ENCODE results near the gene DNM3.

Gene DNM3

DNA sequence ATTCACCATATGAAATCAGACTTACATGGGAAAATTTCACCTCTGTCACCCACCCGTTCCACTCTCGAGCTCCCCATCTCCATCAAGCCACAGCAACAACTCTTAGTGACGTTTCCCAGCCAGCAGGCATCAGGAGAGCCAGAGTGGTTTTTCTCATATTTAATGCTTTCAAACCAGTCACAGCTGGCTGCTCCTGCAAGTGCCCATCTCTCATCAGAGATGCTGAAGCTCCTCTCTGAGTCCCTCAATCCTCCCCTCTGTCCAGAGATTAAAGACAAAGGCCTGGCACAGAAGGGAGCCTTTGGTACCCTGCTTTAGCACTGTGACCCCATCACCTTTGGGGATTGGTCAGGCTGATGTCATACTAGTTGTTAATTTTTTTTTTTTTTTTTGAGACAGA, 277.3 kb downstream of the DNM3 start:
- DNase-seq (ENCODE audit: low spot score in 2 of 2) = no peak
- in situ Hi-C loops (cut with MboI; ENCODE audit: low sequenced_read_pairs) = no loop called here
- H3K9me3 ChIP-seq = no peaks in the 10 kb centered on the region
- H3K4me3 ChIP-seq = no peak overlapping the region
- H3K4me1 ChIP-seq = no peaks in the 10 kb centered on the region
- no peaks in the 10 kb centered on the region for H3K36me3 ChIP-seq (replicated peaks)
- H3K27me3 ChIP-seq (ENCODE audit: low read depth) = no peaks in the 10 kb centered on the region

DNA sequence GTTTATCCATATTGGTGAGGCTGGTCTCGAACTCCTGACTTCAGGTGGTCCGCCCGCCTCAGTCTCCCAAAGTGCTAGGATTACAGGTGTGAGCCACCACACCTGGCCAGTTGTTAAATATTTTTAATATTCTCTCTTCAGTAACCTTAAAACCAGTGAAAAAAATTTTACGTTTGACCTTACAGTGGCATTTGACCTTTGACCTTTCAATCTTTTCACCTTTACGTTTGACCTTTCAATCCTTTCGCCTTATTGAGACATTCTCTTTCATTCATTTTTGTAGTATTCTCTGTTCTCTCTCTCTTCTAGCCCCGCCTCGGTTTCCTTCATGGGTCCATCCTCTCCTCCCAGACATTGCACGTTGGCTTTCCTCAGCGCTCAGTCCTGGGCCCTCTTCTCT, 277.9 kb downstream of the DNM3 start:
- DNase-seq (ENCODE audit: low spot score in 2 of 2) = no peak
- H3K4me1 ChIP-seq = no peaks in the 10 kb centered on the region
- no peaks in the 10 kb centered on the region for H3K27me3 ChIP-seq (ENCODE audit: low read depth)
- no peaks in the 10 kb centered on the region for H3K36me3 ChIP-seq (replicated peaks)
- H3K4me3 ChIP-seq = no peak overlapping the region
- in situ Hi-C loops (cut with MboI; ENCODE audit: low sequenced_read_pairs) = no loop called here
- no peaks in the 10 kb centered on the region for H3K9me3 ChIP-seq

- no peaks in the 10 kb centered on the region for H3K27me3 ChIP-seq (ENCODE audit: low read depth)
These were observed 279.1 kb downstream of the DNM3 start for GRCh38 chr1:172120381-172120780.

DNA sequence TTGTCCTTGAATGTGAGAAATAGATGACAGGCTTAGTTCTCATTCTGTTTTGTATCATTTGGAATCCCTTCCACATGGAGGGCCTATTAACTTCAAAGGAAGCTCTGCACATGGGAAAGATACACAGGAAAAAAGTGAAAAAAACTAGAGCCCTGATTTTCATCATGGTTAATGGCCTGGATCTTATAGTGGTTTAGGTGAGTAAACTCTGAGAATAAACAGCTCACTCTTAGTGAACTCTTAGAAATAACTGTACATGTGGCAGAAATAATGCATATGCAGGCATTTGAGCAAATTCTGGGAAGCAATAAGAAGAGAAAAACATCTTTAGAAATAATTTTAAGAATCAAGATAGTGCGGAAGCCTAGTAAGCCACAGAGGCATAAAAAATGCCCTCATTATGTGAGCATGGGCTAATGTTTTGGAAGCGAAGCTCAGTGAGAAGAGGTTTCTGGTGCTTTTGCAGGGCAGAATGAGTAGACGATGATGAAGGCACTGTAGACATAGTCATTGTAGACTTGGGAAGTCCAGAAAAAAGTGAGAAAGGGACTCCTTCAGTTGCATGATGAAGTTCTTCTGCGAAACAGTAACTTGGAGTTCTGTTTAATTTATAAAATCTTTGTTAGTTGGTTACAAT, 279.9 kb downstream of the DNM3 start:
- Histone ChIP-seq H3K36me3 (replicated peaks) (no peaks in the 10 kb centered on the region), H3K27me3 (ENCODE audit: low read depth) (no peaks in the 10 kb centered on the region), H3K9me3 (no peaks in the 10 kb centered on the region), H3K4me1 (0 out of 2 replicates have a peak, but pooled peaks cover 4% of the 10 kb centered on the region), H3K4me3 (no peak overlapping the region)
- DNase-seq (ENCODE audit: low spot score in 2 of 2) = no peak
- in situ Hi-C loops (cut with MboI; ENCODE audit: low sequenced_read_pairs) = no loop called here

More at GRCh38 chr1:172120381-172120780, 279.1 kb downstream of the DNM3 start:
- H3K4me1 ChIP-seq = no peaks in the 10 kb centered on the region
- in situ Hi-C loops (cut with MboI; ENCODE audit: low sequenced_read_pairs) = no loop called here
- no peak for DNase-seq (ENCODE audit: low spot score in 2 of 2)
- H3K9me3 ChIP-seq = no peaks in the 10 kb centered on the region
- H3K4me3 ChIP-seq = no peak overlapping the region
- H3K36me3 ChIP-seq (replicated peaks) = no peaks in the 10 kb centered on the region

DNA sequence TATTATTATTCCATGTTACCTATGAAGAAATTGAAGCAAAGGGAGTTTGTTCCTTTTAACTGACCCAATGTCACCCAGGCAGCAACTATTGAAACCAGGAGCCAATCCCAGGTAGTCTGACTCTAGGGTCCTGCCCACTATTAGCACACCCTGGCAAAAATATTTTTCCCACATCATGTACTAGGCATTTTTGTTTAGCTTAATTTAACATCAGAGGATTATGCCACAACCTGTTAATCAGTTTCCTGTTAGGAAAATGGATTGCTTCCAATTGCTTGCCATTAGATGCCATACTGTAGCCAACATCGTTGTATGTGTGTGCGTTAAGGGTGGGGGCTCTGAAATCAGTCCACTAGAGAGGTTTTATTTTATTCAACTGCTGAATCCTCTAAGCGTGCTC, 281.1 kb downstream of the DNM3 start:
- no peaks in the 10 kb centered on the region for H3K36me3 ChIP-seq (replicated peaks)
- no peak for DNase-seq (ENCODE audit: low spot score in 2 of 2)
- in situ Hi-C loops (cut with MboI; ENCODE audit: low sequenced_read_pairs) = no loop called here
- no peaks in the 10 kb centered on the region for H3K9me3 ChIP-seq
- no peaks in the 10 kb centered on the region for H3K27me3 ChIP-seq (ENCODE audit: low read depth)
- no peak overlapping the region for H3K4me3 ChIP-seq
- 0 out of 2 replicates have a peak, but pooled peaks cover 4% of the 10 kb centered on the region for H3K4me1 ChIP-seq

GRCh38 chr1:172125250-172125649, 284.0 kb downstream of the DNM3 start:
- Histone ChIP-seq H3K9me3 (no peaks in the 10 kb centered on the region; the same call in 1 of the 2 replicates), H3K4me1 (0 out of 2 replicates have a peak, but pooled peaks cover 4% of the 10 kb centered on the region), H3K27me3 (ENCODE audit: low read depth) (no peaks in the 10 kb centered on the region), H3K4me3 (no peak overlapping the region), H3K36me3 (replicated peaks) (no peaks in the 10 kb centered on the region)
- no peak for DNase-seq (ENCODE audit: low spot score in 2 of 2)
- in situ Hi-C loops (cut with MboI; ENCODE audit: low sequenced_read_pairs) = no loop called here

GRCh38 chr1:172125812-172126430, 284.6 kb downstream of the DNM3 start:
- Histone ChIP-seq H3K9me3 (no peaks in the 10 kb centered on the region; the same call in 1 of the 2 replicates), H3K36me3 (replicated peaks) (no peaks in the 10 kb centered on the region), H3K4me3 (no peak overlapping the region), H3K27me3 (ENCODE audit: low read depth) (no peaks in the 10 kb centered on the region), H3K4me1 (0 out of 2 replicates have a peak, but pooled peaks cover 4% of the 10 kb centered on the region)
- in situ Hi-C loops (cut with MboI; ENCODE audit: low sequenced_read_pairs) = no loop called here
- no peak for DNase-seq (ENCODE audit: low spot score in 2 of 2)

- peaks cover 3% of the 10 kb centered on the region; the same call in 1 of the 2 replicates for H3K4me1 ChIP-seq
- DNase-seq (ENCODE audit: low spot score in 2 of 2) = no peak
These were observed 291.5 kb downstream of the DNM3 start for GRCh38 chr1:172132836-172133235.

GRCh38 chr1:172134087-172134731, 292.9 kb downstream of the DNM3 start:
- H3K4me1 ChIP-seq = peaks cover 3% of the 10 kb centered on the region; the same call in 1 of the 2 replicates
- in situ Hi-C loops (cut with MboI; ENCODE audit: low sequenced_read_pairs) = no loop called here
- no peaks in the 10 kb centered on the region for H3K36me3 ChIP-seq (replicated peaks)
- H3K9me3 ChIP-seq = no peaks in the 10 kb centered on the region; the same call in 1 of the 2 replicates
- no peak overlapping the region for H3K4me3 ChIP-seq
- no peak for DNase-seq (ENCODE audit: low spot score in 2 of 2)
- peaks cover 9% of the 10 kb centered on the region for H3K27me3 ChIP-seq (ENCODE audit: low read depth)

More at GRCh38 chr1:172132836-172133235, 291.5 kb downstream of the DNM3 start:
- no peaks in the 10 kb centered on the region for H3K36me3 ChIP-seq (replicated peaks)
- H3K27me3 ChIP-seq (ENCODE audit: low read depth) = peaks cover 7% of the 10 kb centered on the region; the same call in 1 of the 2 replicates
- no peak overlapping the region for H3K4me3 ChIP-seq
- no peaks in the 10 kb centered on the region; the same call in 1 of the 2 replicates for H3K9me3 ChIP-seq
- in situ Hi-C loops (cut with MboI; ENCODE audit: low sequenced_read_pairs) = no loop called here

DNA sequence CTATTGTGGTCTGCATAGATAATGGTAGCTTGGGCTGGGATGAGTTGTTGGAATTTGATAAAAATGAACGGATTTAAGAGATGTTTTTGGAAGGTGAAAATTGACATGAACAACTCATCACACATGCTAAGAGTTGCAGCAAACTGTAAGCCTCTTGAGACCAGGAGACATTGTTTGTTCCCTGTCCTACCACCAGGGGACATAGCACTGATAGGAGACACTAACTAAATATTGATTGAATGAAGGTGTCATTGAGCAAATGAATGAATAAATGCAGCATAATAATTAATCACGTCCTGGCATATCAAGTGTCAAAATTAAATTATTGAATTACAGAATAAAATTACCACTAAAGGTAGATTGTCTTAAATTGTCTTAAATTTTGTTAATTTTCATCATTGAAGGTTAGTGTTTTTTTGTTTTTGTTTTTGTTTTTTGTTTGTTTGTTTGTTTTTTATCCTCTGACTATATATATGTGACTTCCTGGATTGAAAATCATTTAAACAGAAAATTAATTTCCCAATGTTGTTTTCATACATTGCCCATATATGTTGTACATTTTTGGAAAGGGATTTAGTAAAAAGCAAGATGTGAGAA, 293.9 kb downstream of the DNM3 start:
- peak; percentile 6 to 34 for DNase-seq (ENCODE audit: low spot score in 2 of 2)
- H3K27me3 ChIP-seq (ENCODE audit: low read depth) = peaks cover 11% of the 10 kb centered on the region
- peaks cover 3% of the 10 kb centered on the region; the same call in 1 of the 2 replicates for H3K4me1 ChIP-seq
- no peak overlapping the region for H3K4me3 ChIP-seq
- in situ Hi-C loops (cut with MboI; ENCODE audit: low sequenced_read_pairs) = no loop called here
- no peaks in the 10 kb centered on the region; the same call in 1 of the 2 replicates for H3K9me3 ChIP-seq
- no peaks in the 10 kb centered on the region for H3K36me3 ChIP-seq (replicated peaks)

DNA sequence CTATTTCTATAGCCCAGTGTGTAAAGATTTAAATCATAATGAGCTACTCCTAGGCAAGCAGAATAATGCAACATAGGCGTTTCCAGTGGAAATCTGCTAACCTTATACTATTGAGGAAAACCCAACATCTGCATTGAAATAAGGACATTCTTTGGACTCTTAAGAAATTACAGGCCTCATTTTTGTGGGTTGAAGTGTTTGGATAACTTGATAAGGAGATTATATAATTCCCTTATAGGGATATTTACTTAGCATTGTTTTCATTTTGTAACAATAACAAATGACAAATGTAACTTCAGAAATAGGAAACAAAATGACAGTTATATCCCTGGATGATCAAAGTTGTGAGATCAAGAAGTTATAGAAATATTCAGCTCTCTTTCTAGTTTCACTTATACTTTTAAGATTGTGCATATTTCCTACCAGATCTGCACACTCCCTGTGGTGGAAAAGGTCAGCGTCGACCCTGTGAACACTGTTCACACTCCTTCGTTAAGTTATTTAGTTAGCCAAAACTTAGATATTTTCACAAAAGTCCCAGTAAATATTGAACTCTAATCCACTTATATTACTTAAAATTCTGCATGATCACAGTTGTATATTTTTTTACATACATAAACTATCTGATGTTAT, 294.8 kb downstream of the DNM3 start:
- H3K27me3 ChIP-seq (ENCODE audit: low read depth) = peaks cover 12% of the 10 kb centered on the region
- no peak overlapping the region for H3K4me3 ChIP-seq
- no peaks in the 10 kb centered on the region for H3K36me3 ChIP-seq (replicated peaks)
- peaks cover 6% of the 10 kb centered on the region; the same call in 1 of the 2 replicates for H3K4me1 ChIP-seq
- no peaks in the 10 kb centered on the region for H3K9me3 ChIP-seq
- in situ Hi-C loops (cut with MboI; ENCODE audit: low sequenced_read_pairs) = no loop called here
- peak in 1 of 2 experiments; percentile 52 for DNase-seq (ENCODE audit: low spot score in 2 of 2)

- no peaks in the 10 kb centered on the region for H3K36me3 ChIP-seq (replicated peaks)
- in situ Hi-C loops (cut with MboI; ENCODE audit: low sequenced_read_pairs) = no loop called here
- H3K9me3 ChIP-seq = no peaks in the 10 kb centered on the region
- H3K4me3 ChIP-seq = no peak overlapping the region
- no peak for DNase-seq (ENCODE audit: low spot score in 2 of 2)
- H3K4me1 ChIP-seq = peaks cover 6% of the 10 kb centered on the region; the same call in 1 of the 2 replicates
- peaks cover 12% of the 10 kb centered on the region for H3K27me3 ChIP-seq (ENCODE audit: low read depth)
These were observed 295.6 kb downstream of the DNM3 start for GRCh38 chr1:172136925-172137324.

DNA sequence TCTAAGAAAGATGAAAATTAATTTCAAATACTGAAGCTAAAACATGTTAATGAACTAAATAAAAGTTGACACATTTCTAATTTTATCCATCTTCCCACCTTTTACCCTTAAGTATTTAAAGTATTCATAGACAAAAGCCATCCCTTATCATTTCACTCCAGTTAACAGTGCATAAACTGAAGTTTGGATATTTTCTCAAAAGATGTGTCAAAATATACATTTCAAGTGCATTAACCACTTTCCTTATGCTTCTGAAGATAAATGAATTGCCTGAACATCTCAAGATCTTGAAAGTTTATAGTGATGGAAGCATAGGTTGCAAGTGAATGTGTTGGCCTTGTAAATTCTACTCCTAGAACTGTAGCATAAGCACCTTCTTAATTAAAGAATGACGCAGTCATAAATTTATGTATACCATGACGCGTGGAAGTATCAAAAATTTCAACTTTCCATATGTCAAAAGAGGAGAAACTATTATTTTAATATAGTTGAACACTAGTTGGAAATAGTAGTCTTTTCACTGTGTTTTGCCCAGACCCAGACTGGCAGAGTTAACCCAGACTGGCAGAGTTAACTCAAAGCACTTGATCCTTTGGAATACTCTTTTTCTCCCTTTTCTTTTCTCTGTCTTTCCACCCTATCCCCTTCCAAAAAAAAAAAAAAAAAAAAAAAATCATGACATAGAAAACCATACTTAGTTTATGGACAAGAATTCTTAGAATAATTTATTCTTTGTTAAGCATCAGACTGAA, 296.6 kb downstream of the DNM3 start:
- no peaks in the 10 kb centered on the region for H3K9me3 ChIP-seq
- H3K36me3 ChIP-seq (replicated peaks) = no peaks in the 10 kb centered on the region
- DNase-seq (ENCODE audit: low spot score in 2 of 2) = no peak
- peaks cover 6% of the 10 kb centered on the region; the same call in 1 of the 2 replicates for H3K4me1 ChIP-seq
- in situ Hi-C loops (cut with MboI; ENCODE audit: low sequenced_read_pairs) = no loop called here
- no peak overlapping the region for H3K4me3 ChIP-seq
- H3K27me3 ChIP-seq (ENCODE audit: low read depth) = peaks cover 12% of the 10 kb centered on the region

All from HAP-1 (cell line).